Measurements from ENCODE around the gene CYFIP2.

DNA sequence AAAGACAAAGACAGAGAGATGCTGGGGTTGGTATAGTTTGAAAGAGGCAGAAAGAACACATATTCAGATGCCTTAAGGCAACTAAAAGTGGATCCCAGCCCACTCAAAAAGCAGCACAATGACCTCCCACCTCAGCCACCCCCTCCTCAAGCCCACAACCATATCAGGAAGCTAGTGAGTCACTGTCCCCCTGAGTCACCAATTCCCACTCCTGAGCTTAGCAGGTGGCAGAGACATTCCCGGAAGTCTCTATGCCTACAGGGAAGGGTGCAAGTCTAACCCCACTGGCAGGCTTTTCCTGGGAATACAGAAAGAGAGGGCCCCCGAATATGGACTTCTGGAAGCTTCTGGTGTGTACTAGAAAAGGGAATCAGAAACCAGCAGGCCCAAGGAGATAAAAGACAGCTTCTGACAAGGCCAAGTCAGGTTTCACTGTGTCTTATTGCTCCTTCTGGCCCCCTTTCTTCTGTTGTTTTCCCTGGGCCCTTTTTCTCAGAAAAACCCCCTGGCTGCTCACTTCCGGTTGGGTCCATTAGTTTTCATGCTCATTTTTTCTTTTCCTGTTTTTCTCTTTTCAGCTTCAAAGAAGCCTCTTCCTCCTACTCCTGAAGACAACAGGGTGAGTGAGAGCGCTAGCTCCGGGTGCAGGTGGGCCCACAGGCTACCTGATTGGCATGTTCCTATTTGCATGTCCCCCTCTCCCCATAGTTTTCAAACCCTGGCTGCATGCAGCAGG, 48.5 kb upstream of the CYFIP2 start:
- TF ChIP-seq, protein P1, sequence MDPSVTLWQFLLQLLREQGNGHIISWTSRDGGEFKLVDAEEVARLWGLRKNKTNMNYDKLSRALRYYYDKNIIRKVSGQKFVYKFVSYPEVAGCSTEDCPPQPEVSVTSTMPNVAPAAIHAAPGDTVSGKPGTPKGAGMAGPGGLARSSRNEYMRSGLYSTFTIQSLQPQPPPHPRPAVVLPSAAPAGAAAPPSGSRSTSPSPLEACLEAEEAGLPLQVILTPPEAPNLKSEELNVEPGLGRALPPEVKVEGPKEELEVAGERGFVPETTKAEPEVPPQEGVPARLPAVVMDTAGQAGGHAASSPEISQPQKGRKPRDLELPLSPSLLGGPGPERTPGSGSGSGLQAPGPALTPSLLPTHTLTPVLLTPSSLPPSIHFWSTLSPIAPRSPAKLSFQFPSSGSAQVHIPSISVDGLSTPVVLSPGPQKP (IDR thresholded peaks at IDR 0.05; ENCODE audit: low read depth, low read length), result no peak
- TF ChIP-seq POLR2A (IDR thresholded peaks at IDR 0.05; ENCODE audit: low read depth, low read length), result no peak
- no peak; a peak in 1 of 4 replicates for TF ChIP-seq EP300 (IDR thresholded peaks at IDR 0.05; ENCODE audit: borderline replicate concordance in 1 of 2, control insufficient read depth in 1 of 2, low read depth in 2 of 2, low read length in 2 of 2)
- peak; percentile 42; the same call in 1 of the 2 replicates for TF ChIP-seq GABPA (IDR thresholded peaks at IDR 0.05; ENCODE audit: low read depth)
- TF ChIP-seq, protein P2, sequence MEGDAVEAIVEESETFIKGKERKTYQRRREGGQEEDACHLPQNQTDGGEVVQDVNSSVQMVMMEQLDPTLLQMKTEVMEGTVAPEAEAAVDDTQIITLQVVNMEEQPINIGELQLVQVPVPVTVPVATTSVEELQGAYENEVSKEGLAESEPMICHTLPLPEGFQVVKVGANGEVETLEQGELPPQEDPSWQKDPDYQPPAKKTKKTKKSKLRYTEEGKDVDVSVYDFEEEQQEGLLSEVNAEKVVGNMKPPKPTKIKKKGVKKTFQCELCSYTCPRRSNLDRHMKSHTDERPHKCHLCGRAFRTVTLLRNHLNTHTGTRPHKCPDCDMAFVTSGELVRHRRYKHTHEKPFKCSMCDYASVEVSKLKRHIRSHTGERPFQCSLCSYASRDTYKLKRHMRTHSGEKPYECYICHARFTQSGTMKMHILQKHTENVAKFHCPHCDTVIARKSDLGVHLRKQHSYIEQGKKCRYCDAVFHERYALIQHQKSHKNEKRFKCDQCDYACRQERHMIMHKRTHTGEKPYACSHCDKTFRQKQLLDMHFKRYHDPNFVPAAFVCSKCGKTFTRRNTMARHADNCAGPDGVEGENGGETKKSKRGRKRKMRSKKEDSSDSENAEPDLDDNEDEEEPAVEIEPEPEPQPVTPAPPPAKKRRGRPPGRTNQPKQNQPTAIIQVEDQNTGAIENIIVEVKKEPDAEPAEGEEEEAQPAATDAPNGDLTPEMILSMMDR (IDR thresholded peaks at IDR 0.05 in 2 of 3, conservative IDR thresholded peaks at IDR 0.05 in 1 of 3; ENCODE audit: control insufficient read depth in 2 of 3, extremely low read depth in 1 of 3, insufficient read depth in 1 of 3, low read depth in 3 of 3, low read length in 3 of 3), result no peak
- no peak; the same call in 1 of the 2 replicates for TF ChIP-seq NFIC (IDR thresholded peaks at IDR 0.05; ENCODE audit: low read depth, low read length)
- no peak for TF ChIP-seq CBX3 (IDR thresholded peaks at IDR 0.05; ENCODE audit: borderline replicate concordance, low read depth)
- TF ChIP-seq NRF1 (conservative IDR thresholded peaks at IDR 0.05; ENCODE audit: low read depth, low read length), result no peak
- no peak for TF ChIP-seq EZH2 (IDR thresholded peaks at IDR 0.05; ENCODE audit: borderline replicate concordance, control insufficient read depth, low read depth, low read length)
